HepG2 (cell line): ENCODE measurements around the gene PLBD2. TPM values are rescaled to one million over a fixed set of nuclear protein-coding genes. Genes with fewer than 3 reads are reported as not detected.

ENCODE experiments used
- GABPA ChIP-seq, 2 experiments: IDR thresholded peaks; 2 replicates each; pipeline ENCODE4 v1.6.1; 2011 to 2016; ENCODE audit warnings: low read depth in 2 of 2, low read length in 1 of 2, missing biosample characterization in 1 of 2, missing genetic modification characterization in 1 of 2
- HMG20A ChIP-seq: IDR thresholded peaks from 2 replicates; pipeline ENCODE4 v1.6.1; 2016; ENCODE audit warnings: borderline replicate concordance
- HOXA3 ChIP-seq: sonication (generic); formaldehyde crosslinking; IDR thresholded peaks from 2 replicates; pipeline ENCODE4 v1.5.0; 2020; ENCODE audit warnings: missing genetic modification reagents
- MXD4 ChIP-seq: IDR thresholded peaks from 2 replicates; pipeline ENCODE4 v1.6.1; 2016; ENCODE audit warnings: mild to moderate bottlenecking, missing biosample characterization, missing genetic modification reagents
- RARA ChIP-seq: IDR thresholded peaks from 2 replicates; pipeline ENCODE4 v1.6.1; 2016; ENCODE audit warnings: missing genetic modification reagents, missing compliant biosample characterization
- SIN3A ChIP-seq: IDR thresholded peaks from 2 replicates; pipeline ENCODE4 v1.6.1; 2011; ENCODE audit warnings: low read depth, mild to moderate bottlenecking, control low read depth, low read length, borderline replicate concordance
- TP53 ChIP-seq: sonication (generic); formaldehyde crosslinking; conservative IDR thresholded peaks from 2 replicates; pipeline ENCODE4 v1.4.0; 2020; ENCODE audit warnings: missing genetic modification reagents
- ZIK1 ChIP-seq: sonication (generic); formaldehyde crosslinking; IDR thresholded peaks from 2 replicates; pipeline ENCODE4 v1.5.0; 2020; ENCODE audit warnings: mild to moderate bottlenecking, low read depth, missing genetic modification reagents, borderline replicate concordance
- ZNF609 ChIP-seq: sonication (generic); formaldehyde crosslinking; IDR thresholded peaks from 2 replicates; pipeline ENCODE4 v1.4.0; 2020; ENCODE audit warnings: mild to moderate bottlenecking, missing genetic modification reagents, borderline replicate concordance
- ZNF616 ChIP-seq: sonication (generic); formaldehyde crosslinking; IDR thresholded peaks from 2 replicates; pipeline ENCODE4 v1.5.0; 2020; ENCODE audit warnings: low read depth, mild to moderate bottlenecking, missing genetic modification reagents
- ZNF678 ChIP-seq: sonication (generic); formaldehyde crosslinking; IDR thresholded peaks from 2 replicates; pipeline ENCODE4 v1.4.0; 2020; ENCODE audit warnings: mild to moderate bottlenecking, missing genetic modification reagents
- ZNF749 ChIP-seq: sonication (generic); formaldehyde crosslinking; IDR thresholded peaks from 2 replicates; pipeline ENCODE4 v1.8.0; 2022; ENCODE audit warnings: mild to moderate bottlenecking, missing genetic modification reagents, moderate library complexity, borderline replicate concordance
- ZNF784 ChIP-seq: sonication (generic); formaldehyde crosslinking; IDR thresholded peaks from 2 replicates; pipeline ENCODE4 v1.5.1; 2020; ENCODE audit warnings: missing genetic modification reagents, mild to moderate bottlenecking, borderline replicate concordance
- ZNF891 ChIP-seq: sonication (generic); formaldehyde crosslinking; IDR thresholded peaks from 2 replicates; pipeline ENCODE4 v1.5.0; 2020; ENCODE audit warnings: mild to moderate bottlenecking, missing genetic modification reagents
- polyA plus RNA-seq, 8 experiments: library from polyadenylated mRNA; depleted of rRNA in 3 of 8; stranded (reverse) in 7 of 8; unstranded in 1 of 8; fragments of >200 nt; fragmentation: Illumina TruSeq in 4 of 8; extraction: Trizol in 4 of 8; gene quantifications; 2 replicates each; pipeline versions ENCODE4 v1.2.1 to v1.2.3, GENCODE V29; 2011 to 2016; ENCODE audit warnings: low read depth in 4 of 8, missing spikeins in 1 of 8, mixed read lengths in 1 of 8; ENCODE audit not compliant: insufficient read depth in 1 of 8
- total RNA-seq, 5 experiments: library from RNA; depleted of rRNA; stranded (reverse); fragments of >200 nt; fragmentation: Illumina TruSeq; extraction: Trizol; gene quantifications; 2 replicates each; pipeline ENCODE4 v1.2.3, GENCODE V29; 2016; ENCODE audit warnings: low read depth in 1 of 5
- TF ChIP-seq, protein P1 (sequence below): IDR thresholded peaks from 2 replicates; pipeline ENCODE4 v1.6.1; 2012; ENCODE audit warnings: inconsistent platforms
- TF ChIP-seq, protein P2 (sequence below): sonication (generic); formaldehyde crosslinking; IDR thresholded peaks from 2 replicates; pipeline ENCODE4 v1.9.0; 2022; ENCODE audit warnings: missing genetic modification reagents, mild to moderate bottlenecking, borderline replicate concordance
- TF ChIP-seq, protein P3 (sequence below): sonication (generic); formaldehyde crosslinking; IDR thresholded peaks from 2 replicates; pipeline ENCODE4 v1.4.0; 2020; ENCODE audit warnings: mild to moderate bottlenecking, missing genetic modification reagents

PLBD2 gene
- total and polyA plus RNA-seq, 2 of the 13 experiments (the other 11 are each of a cell fraction or from before 2014, with no cell fraction given) = 6.7 to 8.5 TPM

- TF ChIP-seq HMG20A (CRISPR knock-in tag) (no peak), ZNF749 (no peak), SIN3A (no peak), TP53 (CRISPR knock-in tag) (no peak), ZNF609 (CRISPR knock-in tag) (no peak), ZNF784 (no peak), ZNF891 (CRISPR knock-in tag) (no peak), RARA (CRISPR knock-in tag) (no peak), GABPA (IDR thresholded peaks at IDR 0.05; ENCODE audit: low read depth, low read length) (peak; percentile 37; the same call in 1 of the 2 replicates), GABPA (CRISPR knock-in tag; IDR thresholded peaks at IDR 0.05; ENCODE audit: low read depth) (peak; percentile 66), HOXA3 (CRISPR knock-in tag) (no peak), ZNF678 (no peak), ZNF616 (CRISPR knock-in tag) (no peak), MXD4 (CRISPR knock-in tag) (0 out of 2 replicates have a peak, but pooled peaks have one; percentile 27), ZIK1 (CRISPR knock-in tag) (0 out of 2 replicates have a peak, but pooled peaks have one; percentile 20)
- TF ChIP-seq, protein P1, sequence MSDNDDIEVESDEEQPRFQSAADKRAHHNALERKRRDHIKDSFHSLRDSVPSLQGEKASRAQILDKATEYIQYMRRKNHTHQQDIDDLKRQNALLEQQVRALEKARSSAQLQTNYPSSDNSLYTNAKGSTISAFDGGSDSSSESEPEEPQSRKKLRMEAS = peak; percentile 36; the same call in 1 of the 2 replicates
- TF ChIP-seq, protein P2, sequence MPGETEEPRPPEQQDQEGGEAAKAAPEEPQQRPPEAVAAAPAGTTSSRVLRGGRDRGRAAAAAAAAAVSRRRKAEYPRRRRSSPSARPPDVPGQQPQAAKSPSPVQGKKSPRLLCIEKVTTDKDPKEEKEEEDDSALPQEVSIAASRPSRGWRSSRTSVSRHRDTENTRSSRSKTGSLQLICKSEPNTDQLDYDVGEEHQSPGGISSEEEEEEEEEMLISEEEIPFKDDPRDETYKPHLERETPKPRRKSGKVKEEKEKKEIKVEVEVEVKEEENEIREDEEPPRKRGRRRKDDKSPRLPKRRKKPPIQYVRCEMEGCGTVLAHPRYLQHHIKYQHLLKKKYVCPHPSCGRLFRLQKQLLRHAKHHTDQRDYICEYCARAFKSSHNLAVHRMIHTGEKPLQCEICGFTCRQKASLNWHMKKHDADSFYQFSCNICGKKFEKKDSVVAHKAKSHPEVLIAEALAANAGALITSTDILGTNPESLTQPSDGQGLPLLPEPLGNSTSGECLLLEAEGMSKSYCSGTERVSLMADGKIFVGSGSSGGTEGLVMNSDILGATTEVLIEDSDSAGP (CRISPR knock-in tag) = peak; percentile 99
- TF ChIP-seq, protein P3, sequence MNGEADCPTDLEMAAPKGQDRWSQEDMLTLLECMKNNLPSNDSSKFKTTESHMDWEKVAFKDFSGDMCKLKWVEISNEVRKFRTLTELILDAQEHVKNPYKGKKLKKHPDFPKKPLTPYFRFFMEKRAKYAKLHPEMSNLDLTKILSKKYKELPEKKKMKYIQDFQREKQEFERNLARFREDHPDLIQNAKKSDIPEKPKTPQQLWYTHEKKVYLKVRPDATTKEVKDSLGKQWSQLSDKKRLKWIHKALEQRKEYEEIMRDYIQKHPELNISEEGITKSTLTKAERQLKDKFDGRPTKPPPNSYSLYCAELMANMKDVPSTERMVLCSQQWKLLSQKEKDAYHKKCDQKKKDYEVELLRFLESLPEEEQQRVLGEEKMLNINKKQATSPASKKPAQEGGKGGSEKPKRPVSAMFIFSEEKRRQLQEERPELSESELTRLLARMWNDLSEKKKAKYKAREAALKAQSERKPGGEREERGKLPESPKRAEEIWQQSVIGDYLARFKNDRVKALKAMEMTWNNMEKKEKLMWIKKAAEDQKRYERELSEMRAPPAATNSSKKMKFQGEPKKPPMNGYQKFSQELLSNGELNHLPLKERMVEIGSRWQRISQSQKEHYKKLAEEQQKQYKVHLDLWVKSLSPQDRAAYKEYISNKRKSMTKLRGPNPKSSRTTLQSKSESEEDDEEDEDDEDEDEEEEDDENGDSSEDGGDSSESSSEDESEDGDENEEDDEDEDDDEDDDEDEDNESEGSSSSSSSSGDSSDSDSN = 0 out of 2 replicates have a peak, but pooled peaks have one; percentile 33
Measured at GRCh38 chr12:113422030-113422885, 63.9 kb downstream of the PLBD2 start, which contains the start of gene SDSL (continued).
